GM12878 (cell line): ENCODE data around the gene KHK.

Source experiments
- CBX3 ChIP-seq: fragments of 200-600 bp; sonication (generic); IDR thresholded peaks from 2 replicates; pipeline ENCODE4 v1.6.1; 2016; ENCODE audit warnings: low read depth, borderline replicate concordance
- CTCF ChIP-seq, 3 experiments: IDR thresholded peaks in 2 of 3; conservative IDR thresholded peaks in 1 of 3; 2 replicates each; pipeline ENCODE4 v1.5.1; 2011; ENCODE audit warnings: low read depth in 3 of 3, low read length in 3 of 3, mild to moderate bottlenecking in 3 of 3, control low read depth in 2 of 3, moderate library complexity in 2 of 3, inconsistent platforms in 1 of 3, mixed read lengths in 1 of 3; ENCODE audit not compliant: control insufficient read depth in 2 of 3, insufficient read depth in 1 of 3; ENCODE audit errors: extremely low read depth in 1 of 3
- IRF4 ChIP-seq: IDR thresholded peaks from 2 replicates; pipeline ENCODE4 v1.6.1; 2011; ENCODE audit warnings: low read depth, low read length
- NFYA ChIP-seq: IDR thresholded peaks from 2 replicates; pipeline ENCODE4 v1.6.1; 2011; ENCODE audit warnings: low read depth, mild to moderate bottlenecking, low read length, improper control_type of control experiment, borderline replicate concordance
- SPI1 ChIP-seq: IDR thresholded peaks from 2 replicates; pipeline ENCODE4 v1.6.1; 2011; ENCODE audit warnings: low read depth, mild to moderate bottlenecking, low read length, moderate library complexity, borderline replicate concordance; ENCODE audit not compliant: insufficient read depth
- ZBTB33 ChIP-seq: fragments of 450-650 bp; IDR thresholded peaks from 2 replicates; pipeline ENCODE4 v1.6.1; 2017; ENCODE audit warnings: mild to moderate bottlenecking

- TF ChIP-seq IRF4 = no peak
- TF ChIP-seq SPI1 = no peak
- TF ChIP-seq NFYA = no peak
- no peak for TF ChIP-seq ZBTB33
- no peak for TF ChIP-seq CBX3
- no peak for TF ChIP-seq CTCF (IDR thresholded peaks at IDR 0.05 in 2 of 3, conservative IDR thresholded peaks at IDR 0.05 in 1 of 3; ENCODE audit: control insufficient read depth in 2 of 3, extremely low read depth in 1 of 3, insufficient read depth in 1 of 3, low read depth in 3 of 3, low read length in 3 of 3)
These were observed 43.8 kb downstream of the KHK start for GRCh38 chr2:27130396-27130795.
